ENCODE measurements around the gene EIPR1. TPM values are rescaled to one million over a fixed set of nuclear protein-coding genes. Genes with fewer than 3 reads are reported as not detected.

The EIPR1 gene
- total and polyA plus RNA-seq, 2 of the 13 experiments (the other 11 are each of a cell fraction or from before 2014, with no cell fraction given), result 70.0 to 96.3 TPM

DNA sequence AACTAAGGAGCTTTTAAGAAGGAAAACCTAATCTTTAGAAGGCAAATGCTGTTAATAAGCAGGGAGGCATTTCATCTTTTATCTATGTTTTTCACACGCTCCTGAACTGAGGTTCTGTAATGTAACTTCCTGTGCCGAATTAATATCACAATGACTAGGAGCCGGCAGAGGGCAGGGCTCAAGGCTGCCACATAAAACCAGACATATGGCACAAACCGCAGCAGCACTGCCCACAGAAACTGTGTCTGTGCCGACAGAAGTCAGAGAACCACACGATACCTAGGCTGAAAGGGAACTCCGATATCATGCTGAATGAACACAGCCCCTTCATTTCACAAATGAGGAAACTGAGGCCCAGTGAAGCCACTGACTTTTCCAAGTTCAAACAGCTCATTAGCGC is 112.1 kb downstream of the EIPR1 start (continued):
- TF ChIP-seq, protein P1, sequence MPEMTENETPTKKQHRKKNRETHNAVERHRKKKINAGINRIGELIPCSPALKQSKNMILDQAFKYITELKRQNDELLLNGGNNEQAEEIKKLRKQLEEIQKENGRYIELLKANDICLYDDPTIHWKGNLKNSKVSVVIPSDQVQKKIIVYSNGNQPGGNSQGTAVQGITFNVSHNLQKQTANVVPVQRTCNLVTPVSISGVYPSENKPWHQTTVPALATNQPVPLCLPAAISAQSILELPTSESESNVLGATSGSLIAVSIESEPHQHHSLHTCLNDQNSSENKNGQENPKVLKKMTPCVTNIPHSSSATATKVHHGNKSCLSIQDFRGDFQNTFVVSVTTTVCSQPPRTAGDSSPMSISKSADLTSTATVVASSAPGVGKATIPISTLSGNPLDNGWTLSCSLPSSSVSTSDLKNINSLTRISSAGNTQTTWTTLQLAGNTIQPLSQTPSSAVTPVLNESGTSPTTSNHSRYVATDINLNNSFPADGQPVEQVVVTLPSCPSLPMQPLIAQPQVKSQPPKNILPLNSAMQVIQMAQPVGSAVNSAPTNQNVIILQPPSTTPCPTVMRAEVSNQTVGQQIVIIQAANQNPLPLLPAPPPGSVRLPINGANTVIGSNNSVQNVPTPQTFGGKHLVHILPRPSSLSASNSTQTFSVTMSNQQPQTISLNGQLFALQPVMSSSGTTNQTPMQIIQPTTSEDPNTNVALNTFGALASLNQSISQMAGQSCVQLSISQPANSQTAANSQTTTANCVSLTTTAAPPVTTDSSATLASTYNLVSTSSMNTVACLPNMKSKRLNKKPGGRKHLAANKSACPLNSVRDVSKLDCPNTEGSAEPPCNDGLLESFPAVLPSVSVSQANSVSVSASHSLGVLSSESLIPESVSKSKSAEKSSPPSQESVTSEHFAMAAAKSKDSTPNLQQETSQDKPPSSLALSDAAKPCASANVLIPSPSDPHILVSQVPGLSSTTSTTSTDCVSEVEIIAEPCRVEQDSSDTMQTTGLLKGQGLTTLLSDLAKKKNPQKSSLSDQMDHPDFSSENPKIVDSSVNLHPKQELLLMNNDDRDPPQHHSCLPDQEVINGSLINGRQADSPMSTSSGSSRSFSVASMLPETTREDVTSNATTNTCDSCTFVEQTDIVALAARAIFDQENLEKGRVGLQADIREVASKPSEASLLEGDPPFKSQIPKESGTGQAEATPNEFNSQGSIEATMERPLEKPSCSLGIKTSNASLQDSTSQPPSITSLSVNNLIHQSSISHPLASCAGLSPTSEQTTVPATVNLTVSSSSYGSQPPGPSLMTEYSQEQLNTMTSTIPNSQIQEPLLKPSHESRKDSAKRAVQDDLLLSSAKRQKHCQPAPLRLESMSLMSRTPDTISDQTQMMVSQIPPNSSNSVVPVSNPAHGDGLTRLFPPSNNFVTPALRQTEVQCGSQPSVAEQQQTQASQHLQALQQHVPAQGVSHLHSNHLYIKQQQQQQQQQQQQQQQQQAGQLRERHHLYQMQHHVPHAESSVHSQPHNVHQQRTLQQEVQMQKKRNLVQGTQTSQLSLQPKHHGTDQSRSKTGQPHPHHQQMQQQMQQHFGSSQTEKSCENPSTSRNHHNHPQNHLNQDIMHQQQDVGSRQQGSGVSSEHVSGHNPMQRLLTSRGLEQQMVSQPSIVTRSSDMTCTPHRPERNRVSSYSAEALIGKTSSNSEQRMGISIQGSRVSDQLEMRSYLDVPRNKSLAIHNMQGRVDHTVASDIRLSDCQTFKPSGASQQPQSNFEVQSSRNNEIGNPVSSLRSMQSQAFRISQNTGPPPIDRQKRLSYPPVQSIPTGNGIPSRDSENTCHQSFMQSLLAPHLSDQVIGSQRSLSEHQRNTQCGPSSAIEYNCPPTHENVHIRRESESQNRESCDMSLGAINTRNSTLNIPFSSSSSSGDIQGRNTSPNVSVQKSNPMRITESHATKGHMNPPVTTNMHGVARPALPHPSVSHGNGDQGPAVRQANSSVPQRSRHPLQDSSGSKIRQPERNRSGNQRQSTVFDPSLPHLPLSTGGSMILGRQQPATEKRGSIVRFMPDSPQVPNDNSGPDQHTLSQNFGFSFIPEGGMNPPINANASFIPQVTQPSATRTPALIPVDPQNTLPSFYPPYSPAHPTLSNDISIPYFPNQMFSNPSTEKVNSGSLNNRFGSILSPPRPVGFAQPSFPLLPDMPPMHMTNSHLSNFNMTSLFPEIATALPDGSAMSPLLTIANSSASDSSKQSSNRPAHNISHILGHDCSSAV (CRISPR knock-in tag; IDR thresholded peaks at IDR 0.05; ENCODE audit: borderline replicate concordance), result no peak
- TF ChIP-seq ZNF558 (CRISPR knock-in tag; IDR thresholded peaks at IDR 0.05; ENCODE audit: borderline replicate concordance) (no peak), RBFOX2 (IDR thresholded peaks at IDR 0.05; ENCODE audit: low read depth, low read length) (no peak), NR2F1 (CRISPR knock-in tag; IDR thresholded peaks at IDR 0.05) (no peak), AKAP8 (CRISPR knock-in tag; IDR thresholded peaks at IDR 0.05) (no peak), RFX5 (IDR thresholded peaks at IDR 0.05; ENCODE audit: low read depth, low read length) (no peak), ZNF3 (CRISPR knock-in tag; IDR thresholded peaks at IDR 0.05) (no peak), ZNF644 (CRISPR knock-in tag; IDR thresholded peaks at IDR 0.05; ENCODE audit: low read depth) (no peak)
- TF ChIP-seq, protein P2, sequence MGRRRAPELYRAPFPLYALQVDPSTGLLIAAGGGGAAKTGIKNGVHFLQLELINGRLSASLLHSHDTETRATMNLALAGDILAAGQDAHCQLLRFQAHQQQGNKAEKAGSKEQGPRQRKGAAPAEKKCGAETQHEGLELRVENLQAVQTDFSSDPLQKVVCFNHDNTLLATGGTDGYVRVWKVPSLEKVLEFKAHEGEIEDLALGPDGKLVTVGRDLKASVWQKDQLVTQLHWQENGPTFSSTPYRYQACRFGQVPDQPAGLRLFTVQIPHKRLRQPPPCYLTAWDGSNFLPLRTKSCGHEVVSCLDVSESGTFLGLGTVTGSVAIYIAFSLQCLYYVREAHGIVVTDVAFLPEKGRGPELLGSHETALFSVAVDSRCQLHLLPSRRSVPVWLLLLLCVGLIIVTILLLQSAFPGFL (CRISPR knock-in tag; IDR thresholded peaks at IDR 0.05), result no peak

Data from HepG2 (cell line).